Right renal pelvis (tissue), 4 donors: ENCODE measurements around the gene CPHXL2. TPM values are rescaled to one million over a fixed set of nuclear protein-coding genes. Genes with fewer than 3 reads are reported as not detected.

Experiments used
- polyA plus RNA-seq, 4 donors: library from polyadenylated mRNA; unstranded; fragments of 120-200 nt; gene quantifications; one replicate each; pipeline ENCODE4 v1.2.1, GENCODE V29; 2013; ENCODE audit not compliant: insufficient read length in 4 of 4

CPHXL2 gene
- polyA plus RNA-seq, 4 donors = 0.05 TPM; not detected in 3

Other genes with a start within 250 kb of the CPHXL2 start
- gene CFDP1, start 243.5 kb downstream of the CPHXL2 start, polyA plus RNA-seq = 100 to 1,000 TPM; 165 to 192 (median 175) TPM
- gene TMEM170A, start 212.3 kb downstream of the CPHXL2 start, polyA plus RNA-seq = 10 to 100 TPM; 33.1 to 43.4 (median 41.0) TPM
- under 1 TPM; 0.76 to 0.96 (median 0.89) TPM for gene CHST6, start 181.6 kb downstream of the CPHXL2 start, polyA plus RNA-seq
- 1 to 10 TPM in 1 of 4 donors, under 1 TPM in 3; 0.38 to 1.2 (median 0.56) TPM for gene CHST5, start 140.9 kb downstream of the CPHXL2 start, polyA plus RNA-seq
- 10 to 100 TPM; 18.7 to 21.8 (median 20.3) TPM for gene TMEM231, start 120.8 kb downstream of the CPHXL2 start, polyA plus RNA-seq
- 100 to 1,000 TPM; 194 to 206 (median 199) TPM for gene GABARAPL2, start 110.6 kb downstream of the CPHXL2 start, polyA plus RNA-seq
- 10 to 100 TPM; 40.4 to 60.4 (median 47.7) TPM for gene ADAT1, start 53.7 kb downstream of the CPHXL2 start, polyA plus RNA-seq
- 100 to 1,000 TPM; 133 to 153 (median 145) TPM for gene KARS1, start 29.3 kb downstream of the CPHXL2 start, polyA plus RNA-seq
- gene TERF2IP, start 29.2 kb downstream of the CPHXL2 start, polyA plus RNA-seq = 10 to 100 TPM; 85.2 to 91.8 (median 87.3) TPM
- gene DUXB, start 24.5 kb upstream of the CPHXL2 start, polyA plus RNA-seq = under 1 TPM in 1 of 4 donors, not detected in 3; 0.05 TPM
- gene CPHXL, start 49.5 kb upstream of the CPHXL2 start, polyA plus RNA-seq = not detected